B cell (primary cell): ENCODE data around the gene TSNAX. TPM values are rescaled to one million over a fixed set of nuclear protein-coding genes. Genes with fewer than 3 reads are reported as not detected.

Experiments used
- ATAC-seq: fragments of 200-7000 bp; cut with Tn5 transposase; one replicate; pipeline ENCODE4 v1.10.0; 2021; ENCODE audit warnings: low read depth, mild to moderate bottlenecking, moderate number of reproducible peaks, moderate library complexity
- CTCF ChIA-PET: fragments of 350-600 bp; sonication (Branson Sonifier 250); formaldehyde crosslinking; loops from one replicate; lab custom pipeline; 2021; ENCODE audit warnings: antibody characterized with exemption, inconsistent platforms; lab: Charles Lee
- POLR2A ChIA-PET: fragments of 350-600 bp; sonication (Branson Sonifier 250); formaldehyde crosslinking; loops from one replicate; lab custom pipeline; 2021; ENCODE audit warnings: antibody characterized with exemption; lab: Charles Lee
- DNase-seq: peaks from one replicate; pipeline ENCODE4 v3.0.0; 2013
- H2AFZ ChIP-seq: 2 replicates; pipeline ENCODE4 v1.6.1; 2012; ENCODE audit warnings: mild to moderate bottlenecking, low read depth, low read length; ENCODE audit not compliant: insufficient read depth, poor library complexity, severe bottlenecking
- H3K27ac ChIP-seq, 2 donors: 1 replicate in 1 of 2; 2 replicates in 1 of 2; pipeline ENCODE4 v1.5.1; 2012 to 2013; ENCODE audit warnings: low read length in 2 of 2, mild to moderate bottlenecking in 2 of 2, moderate library complexity in 1 of 2
- H3K27me3 ChIP-seq, 4 experiments: fragments of 200-600 bp in 1 of 4; sonication (generic) in 1 of 4; replicated peaks in 1 of 4; 1 replicate in 2 of 4; 2 replicates in 2 of 4; pipeline versions ENCODE4 v1.6.1 to v1.7.0; 2013 to 2016; ENCODE audit warnings: low read length in 3 of 4, mild to moderate bottlenecking in 2 of 4, mixed read lengths in 1 of 4, moderate library complexity in 1 of 4; ENCODE audit not compliant: insufficient read depth in 4 of 4, control insufficient read depth in 3 of 4; ENCODE audit errors: control extremely low read depth in 1 of 4
- H3K36me3 ChIP-seq, 2 experiments: replicated peaks in 1 of 2; 1 replicate in 1 of 2; 2 replicates in 1 of 2; pipeline versions ENCODE4 v1.6.1 to v1.7.1; 2013; ENCODE audit warnings: low read length in 1 of 2; ENCODE audit not compliant: insufficient read depth in 2 of 2, control insufficient read depth in 1 of 2; ENCODE audit errors: control extremely low read depth in 1 of 2, extremely low read depth in 1 of 2
- H3K4me1 ChIP-seq, 2 donors: fragments of 200-600 bp in 1 of 2; sonication (generic) in 1 of 2; 1 replicate in 1 of 2; 2 replicates in 1 of 2; pipeline versions ENCODE4 v1.5.1 to v1.6.1; 2013 to 2017; ENCODE audit warnings: low read length in 2 of 2; ENCODE audit not compliant: control insufficient read depth in 2 of 2, insufficient read depth in 2 of 2
- H3K4me2 ChIP-seq: replicated peaks from 2 replicates; pipeline ENCODE3; 2012; ENCODE audit warnings: mild to moderate bottlenecking, low read depth, low read length; ENCODE audit not compliant: poor library complexity, severe bottlenecking
- H3K4me3 ChIP-seq, 5 experiments: fragments of 200-600 bp in 1 of 5; sonication (generic) in 1 of 5; 1 replicate in 3 of 5; 2 replicates in 2 of 5; pipeline versions ENCODE4 v1.5.1 to v1.7.0; 2011 to 2016; ENCODE audit warnings: low read length in 4 of 5, mild to moderate bottlenecking in 4 of 5, low read depth in 2 of 5, control low read depth in 1 of 5, moderate library complexity in 1 of 5; ENCODE audit not compliant: insufficient read depth in 1 of 5; ENCODE audit errors: control extremely low read depth in 1 of 5, extremely low read depth in 1 of 5
- H3K79me2 ChIP-seq: fragments of 200-600 bp; sonication (generic); one replicate; pipeline ENCODE4 v1.6.0; 2016; ENCODE audit warnings: low read length; ENCODE audit not compliant: control insufficient read depth, insufficient read depth
- H3K9ac ChIP-seq: fragments of 200-600 bp; sonication (generic); 2 replicates; pipeline ENCODE4 v1.6.1; 2017; ENCODE audit warnings: mild to moderate bottlenecking, low read length, moderate library complexity
- H3K9me3 ChIP-seq, 3 donors: one replicate each; pipeline versions ENCODE4 v1.6.1 to v1.7.1; 2013; ENCODE audit warnings: low read length in 2 of 3; ENCODE audit not compliant: control insufficient read depth in 2 of 3, insufficient read depth in 1 of 3; ENCODE audit errors: control extremely low read depth in 1 of 3
- H4K20me1 ChIP-seq: 2 replicates; pipeline ENCODE4 v1.6.0; 2012; ENCODE audit warnings: mild to moderate bottlenecking, low read length; ENCODE audit not compliant: insufficient read depth, control insufficient read depth, poor library complexity, severe bottlenecking
- H3K27ac Mint-ChIP-seq: one replicate; pipeline ENCODE4 v1.8.0; 2021; ENCODE audit warnings: mixed read lengths
- H3K27me3 Mint-ChIP-seq: one replicate; pipeline ENCODE4 v1.8.0; 2021; ENCODE audit warnings: mixed read lengths
- H3K4me1 Mint-ChIP-seq: one replicate; pipeline ENCODE4 v1.8.0; 2021; ENCODE audit warnings: mixed read lengths
- H3K4me3 Mint-ChIP-seq: one replicate; pipeline ENCODE4 v1.8.0; 2021; ENCODE audit warnings: mixed read lengths
- H3K9me3 Mint-ChIP-seq: one replicate; pipeline ENCODE4 v1.8.0; 2022; ENCODE audit warnings: mixed read lengths; ENCODE audit not compliant: insufficient read depth
- EZH2 ChIP-seq: IDR thresholded peaks from 2 replicates; pipeline ENCODE4 v1.6.1; 2012; ENCODE audit warnings: borderline replicate concordance, low read depth, mild to moderate bottlenecking, moderate library complexity, low read length; ENCODE audit not compliant: insufficient read depth, poor library complexity, severe bottlenecking
- WGBS: methylation state at CpG from one replicate; pipeline ENCODE4 v1.1.5; 2013; ENCODE audit warnings: missing lambda C conversion rate; ENCODE audit not compliant: insufficient coverage; 5-methylcytosine and 5-hydroxymethylcytosine counted together
- intact Hi-C: fragments of 100-400 bp; cut with micrococcal nuclease; formaldehyde crosslinking; loops from one replicate; pipeline ENCODE4 v1.10.0; 2022
- polyA plus RNA-seq: library from polyadenylated mRNA; depleted of rRNA; stranded (reverse); fragments of >200 nt; gene quantifications from 2 replicates; pipeline ENCODE4 v1.2.3, GENCODE V29; 2012
- total RNA-seq, 2 donors: library from RNA; stranded (reverse); fragments of 120-200 nt in 1 of 2; gene quantifications; 1 replicate in 1 of 2; 2 replicates in 1 of 2; pipeline versions ENCODE4 v1.2.3 to v1.2.4, GENCODE V29; 2013 to 2022
- TF ChIP-seq, protein P1 (sequence below): fragments of 200-600 bp; IDR thresholded peaks from one replicate; pipeline ENCODE4 v1.8.0; 2022; ENCODE audit warnings: antibody characterized with exemption, mild to moderate bottlenecking

The TSNAX gene
- total and polyA plus RNA-seq, 2 donors (not counting 1 experiment from before 2014, with no cell fraction given), result 9.0 to 41.4 TPM

DNA sequence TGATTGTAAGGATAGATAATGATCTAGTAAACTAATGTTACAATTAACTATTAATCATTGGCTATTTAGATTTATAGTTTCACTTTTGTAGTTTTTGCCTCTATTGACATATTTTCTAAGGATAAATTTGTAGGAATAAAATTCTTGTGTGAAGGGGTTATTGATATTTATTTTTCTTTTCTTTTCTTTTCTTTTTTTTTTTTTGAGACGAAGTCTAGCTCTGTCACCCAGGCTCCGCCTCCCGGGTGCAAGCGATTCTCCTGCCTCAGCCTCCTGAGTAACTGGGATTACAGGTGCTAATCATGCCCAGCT lies 74.2 kb downstream of the TSNAX start:
- H3K27me3 Mint-ChIP-seq, result peaks cover 5% of the 10 kb centered on the region
- no peaks in the 10 kb centered on the region for H3K9me3 Mint-ChIP-seq
- ChIA-PET CTCF (interaction anchor here (0.9 to 5.4 kb wide), 8 partner anchors 13 to 683 kb away, joined by 3 to 45 read pairs (median 6); partner anchors contain the start of genes EXOC8 and SPRTN), POLR2A (no interaction called here)
- Histone ChIP-seq H3K9ac (no peak overlapping the region), H3K27ac (no peak overlapping the region), H3K4me1 (peaks cover 6 to 7% of the 10 kb centered on the region in 2 donors), H2AFZ (no peak overlapping the region), H4K20me1 (no peaks in the 10 kb centered on the region), H3K4me3 (no peak overlapping the region), H3K9me3 (no peaks in the 10 kb centered on the region), H3K79me2 (no peaks in the 10 kb centered on the region), H3K27me3 (peaks cover 0 to 3% (median 0%) of the 10 kb centered on the region in 4 experiments), H3K4me2 (no peak overlapping the region), H3K36me3 (no peaks in the 10 kb centered on the region)
- WGBS, result 100% methylated on average over 3 of the region's 4 CpGs
- DNase-seq (no peak), ATAC-seq (no peak)
- H3K4me1 Mint-ChIP-seq, result peaks cover 11% of the 10 kb centered on the region
- intact Hi-C loops, result no loop called here
- no peak overlapping the region for H3K4me3 Mint-ChIP-seq
- TF ChIP-seq, protein P1, sequence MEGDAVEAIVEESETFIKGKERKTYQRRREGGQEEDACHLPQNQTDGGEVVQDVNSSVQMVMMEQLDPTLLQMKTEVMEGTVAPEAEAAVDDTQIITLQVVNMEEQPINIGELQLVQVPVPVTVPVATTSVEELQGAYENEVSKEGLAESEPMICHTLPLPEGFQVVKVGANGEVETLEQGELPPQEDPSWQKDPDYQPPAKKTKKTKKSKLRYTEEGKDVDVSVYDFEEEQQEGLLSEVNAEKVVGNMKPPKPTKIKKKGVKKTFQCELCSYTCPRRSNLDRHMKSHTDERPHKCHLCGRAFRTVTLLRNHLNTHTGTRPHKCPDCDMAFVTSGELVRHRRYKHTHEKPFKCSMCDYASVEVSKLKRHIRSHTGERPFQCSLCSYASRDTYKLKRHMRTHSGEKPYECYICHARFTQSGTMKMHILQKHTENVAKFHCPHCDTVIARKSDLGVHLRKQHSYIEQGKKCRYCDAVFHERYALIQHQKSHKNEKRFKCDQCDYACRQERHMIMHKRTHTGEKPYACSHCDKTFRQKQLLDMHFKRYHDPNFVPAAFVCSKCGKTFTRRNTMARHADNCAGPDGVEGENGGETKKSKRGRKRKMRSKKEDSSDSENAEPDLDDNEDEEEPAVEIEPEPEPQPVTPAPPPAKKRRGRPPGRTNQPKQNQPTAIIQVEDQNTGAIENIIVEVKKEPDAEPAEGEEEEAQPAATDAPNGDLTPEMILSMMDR, result no peak
- no peak for TF ChIP-seq EZH2
- H3K27ac Mint-ChIP-seq, result no peak overlapping the region

DNA sequence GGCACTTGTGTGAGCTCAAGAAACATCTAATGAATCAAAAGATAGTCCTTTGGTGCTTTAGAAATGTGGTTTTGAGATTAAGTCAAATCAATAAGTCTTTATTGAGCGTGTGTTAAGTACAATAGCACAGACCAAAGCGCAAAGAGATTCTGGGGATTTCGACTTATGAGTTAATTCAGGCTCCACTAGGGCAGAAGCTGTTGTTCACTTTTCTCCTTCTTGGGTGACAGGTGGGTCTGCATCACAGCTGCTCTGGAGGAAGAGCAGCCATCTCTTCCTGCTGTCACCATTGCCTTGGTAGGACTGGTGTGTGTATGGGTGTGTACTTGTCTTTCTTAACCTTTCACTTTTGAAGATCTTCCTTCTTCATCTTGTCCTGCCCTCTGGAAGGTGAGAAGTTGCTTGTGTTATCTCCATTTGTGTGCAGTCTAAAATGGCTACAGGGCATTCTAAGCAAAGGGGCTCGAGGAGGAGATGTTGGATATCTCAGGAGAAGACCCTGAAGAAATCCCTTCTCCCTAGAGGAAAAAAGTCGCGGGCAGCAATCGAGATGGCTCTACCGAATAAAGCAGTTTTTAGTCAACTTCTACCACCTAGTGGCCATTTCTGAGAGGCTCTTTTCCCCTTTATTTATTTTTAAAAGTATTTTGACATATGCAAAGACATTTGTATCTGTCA lies 75.3 kb downstream of the TSNAX start:
- no peaks in the 10 kb centered on the region for H4K20me1 ChIP-seq
- no peaks in the 10 kb centered on the region for H3K36me3 ChIP-seq
- no peaks in the 10 kb centered on the region for H3K79me2 ChIP-seq
- peaks cover 0 to 4% (median 0%) of the 10 kb centered on the region in 3 donors for H3K9me3 ChIP-seq
- WGBS, result 70% methylated on average over 2 of the region's 8 CpGs
- intact Hi-C loops, result loop anchor here (1.0 to 2.0 kb wide), 4 partner anchors 181 to 687 kb away; partner anchors contain the start of gene EGLN1
- POLR2A ChIA-PET, result no interaction called here
- H3K27me3 Mint-ChIP-seq, result peaks cover 8% of the 10 kb centered on the region
- H3K4me3 ChIP-seq, result peak overlapping the region; percentile 37 to 94 (median 68)
- peaks cover 0 to 3% (median 0%) of the 10 kb centered on the region in 4 experiments for H3K27me3 ChIP-seq
- H3K27ac Mint-ChIP-seq, result peak overlapping the region; percentile 67
- H3K4me1 ChIP-seq, result peaks cover 6 to 10% of the 10 kb centered on the region in 2 donors
- H3K4me2 ChIP-seq, result peak overlapping the region; percentile 78
- peak; percentile 70 for DNase-seq
- no peaks in the 10 kb centered on the region for H3K9me3 Mint-ChIP-seq
- H3K9ac ChIP-seq, result peak overlapping the region; percentile 71
- H3K27ac ChIP-seq, result peak overlapping the region in 1 of 2 donors; percentile 48
- peaks cover 14% of the 10 kb centered on the region for H3K4me1 Mint-ChIP-seq
- CTCF ChIA-PET, result interaction anchor here (0.8 to 4.8 kb wide), 16 partner anchors 9 to 684 kb away, joined by 3 to 18 read pairs (median 4); partner anchors contain the start of genes EXOC8 and SPRTN
- ATAC-seq, result peak; percentile 83
- TF ChIP-seq, protein P1, result peak; percentile 85
- no peak for TF ChIP-seq EZH2
- H2AFZ ChIP-seq, result peak overlapping the region; percentile 87
- H3K4me3 Mint-ChIP-seq, result peak overlapping the region; percentile 93
